Measurements from ENCODE around the gene ANKRD11.

Gene ANKRD11

GRCh38 chr16:89413811-89414585 is 76.4 kb downstream of the ANKRD11 start:
- H3K4ac ChIP-seq (ENCODE audit: low read depth in 1 of 2, low read length in 2 of 2): no peak overlapping the region
- no peak overlapping the region for H3K27ac ChIP-seq (ENCODE audit: low read length, poor library complexity, severe bottlenecking)
- no peak overlapping the region for H2AK5ac ChIP-seq (ENCODE audit: low read length, severe bottlenecking)
- H2AFZ ChIP-seq (ENCODE audit: low read depth, low read length): no peak overlapping the region
- H2BK120ac ChIP-seq (ENCODE audit: low read depth, low read length): no peak overlapping the region
- H4K91ac ChIP-seq (ENCODE audit: low read length): no peak overlapping the region
- peak overlapping the region in 1 of 2 experiments; percentile 19 for H3K14ac ChIP-seq (ENCODE audit: low read length in 2 of 2)
- peaks cover 38% of the 10 kb centered on the region for H3K4me1 ChIP-seq (ENCODE audit: control insufficient read depth, insufficient read depth, low read depth, low read length)
- H3K27me3 ChIP-seq (ENCODE audit: control insufficient read depth in 1 of 2, insufficient read depth in 1 of 2, low read length in 2 of 2): no peaks in the 10 kb centered on the region
- H3K36me3 ChIP-seq (ENCODE audit: control insufficient read depth in 1 of 2, insufficient read depth in 2 of 2, low read depth in 1 of 2, low read length in 2 of 2): peaks cover 10 to 18% of the 10 kb centered on the region in 2 experiments
- H3K9ac ChIP-seq (ENCODE audit: low read length): no peak overlapping the region
- no peak overlapping the region for H3K4me2 ChIP-seq (ENCODE audit: low read length, poor library complexity, severe bottlenecking)
- peaks cover 5% of the 10 kb centered on the region for H3K79me1 ChIP-seq (replicated peaks; ENCODE audit: low read length, poor library complexity, severe bottlenecking)
- no peaks in the 10 kb centered on the region for H3K9me3 ChIP-seq (ENCODE audit: control insufficient read depth, low read length)
- WGBS: 79% methylated on average over 15 of the region's 20 CpGs
- no peak overlapping the region for H2BK12ac ChIP-seq (ENCODE audit: low read length in 2 of 2)
- peak overlapping the region in 1 of 2 experiments; percentile 11 for H3K23ac ChIP-seq (ENCODE audit: low read length in 2 of 2)
- H3K18ac ChIP-seq (ENCODE audit: low read depth in 1 of 2, low read length in 2 of 2): no peak overlapping the region
- no peak overlapping the region for H2BK15ac ChIP-seq (ENCODE audit: low read depth, poor library complexity, severe bottlenecking)
- H2BK5ac ChIP-seq (ENCODE audit: low read depth, low read length, poor library complexity, severe bottlenecking): no peak overlapping the region
- no peak overlapping the region for H3K4me3 ChIP-seq (ENCODE audit: insufficient read depth in 1 of 2, low read depth in 1 of 2, low read length in 2 of 2)
- DNase-seq: no peak
- H4K8ac ChIP-seq (ENCODE audit: low read length): peak overlapping the region; percentile 29

- H3K14ac ChIP-seq (ENCODE audit: low read length in 2 of 2): no peak overlapping the region
- no peak overlapping the region for H2AFZ ChIP-seq (ENCODE audit: low read depth, low read length)
- DNase-seq: peak; percentile 39
- H2BK5ac ChIP-seq (ENCODE audit: low read depth, low read length, poor library complexity, severe bottlenecking): no peak overlapping the region
- H2BK12ac ChIP-seq (ENCODE audit: low read length in 2 of 2): no peak overlapping the region
- H3K4ac ChIP-seq (ENCODE audit: low read depth in 1 of 2, low read length in 2 of 2): no peak overlapping the region
- H3K18ac ChIP-seq (ENCODE audit: low read depth in 1 of 2, low read length in 2 of 2): no peak overlapping the region
- peaks cover 10 to 14% of the 10 kb centered on the region in 2 experiments for H3K36me3 ChIP-seq (ENCODE audit: control insufficient read depth in 1 of 2, insufficient read depth in 2 of 2, low read depth in 1 of 2, low read length in 2 of 2)
- no peak overlapping the region for H3K4me3 ChIP-seq (ENCODE audit: insufficient read depth in 1 of 2, low read depth in 1 of 2, low read length in 2 of 2)
- H3K27ac ChIP-seq (ENCODE audit: low read length, poor library complexity, severe bottlenecking): no peak overlapping the region
- 33% methylated on average over 2 of the region's 4 CpGs for WGBS
- no peak overlapping the region for H4K91ac ChIP-seq (ENCODE audit: low read length)
- H3K4me2 ChIP-seq (ENCODE audit: low read length, poor library complexity, severe bottlenecking): no peak overlapping the region
- H3K79me1 ChIP-seq (replicated peaks; ENCODE audit: low read length, poor library complexity, severe bottlenecking): peaks cover 6% of the 10 kb centered on the region
- no peak overlapping the region for H3K23ac ChIP-seq (ENCODE audit: low read length in 2 of 2)
- H3K9ac ChIP-seq (ENCODE audit: low read length): peak overlapping the region; percentile 26
- H3K4me1 ChIP-seq (ENCODE audit: control insufficient read depth, insufficient read depth, low read depth, low read length): peaks cover 47% of the 10 kb centered on the region
- no peaks in the 10 kb centered on the region for H3K9me3 ChIP-seq (ENCODE audit: control insufficient read depth, low read length)
- H2AK5ac ChIP-seq (ENCODE audit: low read length, severe bottlenecking): no peak overlapping the region
- H2BK15ac ChIP-seq (ENCODE audit: low read depth, poor library complexity, severe bottlenecking): no peak overlapping the region
- H2BK120ac ChIP-seq (ENCODE audit: low read depth, low read length): no peak overlapping the region
- H4K8ac ChIP-seq (ENCODE audit: low read length): no peak overlapping the region
- no peaks in the 10 kb centered on the region for H3K27me3 ChIP-seq (ENCODE audit: control insufficient read depth in 1 of 2, insufficient read depth in 1 of 2, low read length in 2 of 2)
Measured at GRCh38 chr16:89412811-89413210, 77.5 kb downstream of the ANKRD11 start.

GRCh38 chr16:89411335-89411850 is 79.0 kb downstream of the ANKRD11 start:
- H2BK12ac ChIP-seq (ENCODE audit: low read length in 2 of 2): no peak overlapping the region
- no peak overlapping the region for H2AK5ac ChIP-seq (ENCODE audit: low read length, severe bottlenecking)
- H3K4me2 ChIP-seq (ENCODE audit: low read length, poor library complexity, severe bottlenecking): no peak overlapping the region
- H4K91ac ChIP-seq (ENCODE audit: low read length): no peak overlapping the region
- no peak overlapping the region for H2BK120ac ChIP-seq (ENCODE audit: low read depth, low read length)
- no peak overlapping the region for H3K14ac ChIP-seq (ENCODE audit: low read length in 2 of 2)
- peaks cover 4% of the 10 kb centered on the region for H3K79me1 ChIP-seq (replicated peaks; ENCODE audit: low read length, poor library complexity, severe bottlenecking)
- H3K9me3 ChIP-seq (ENCODE audit: control insufficient read depth, low read length): no peaks in the 10 kb centered on the region
- H3K23ac ChIP-seq (ENCODE audit: low read length in 2 of 2): no peak overlapping the region
- WGBS: 82% methylated on average over 8 of the region's 10 CpGs
- no peak overlapping the region for H2BK5ac ChIP-seq (ENCODE audit: low read depth, low read length, poor library complexity, severe bottlenecking)
- no peak overlapping the region for H2AFZ ChIP-seq (ENCODE audit: low read depth, low read length)
- peak overlapping the region; percentile 26 for H3K27ac ChIP-seq (ENCODE audit: low read length, poor library complexity, severe bottlenecking)
- H3K4me3 ChIP-seq (ENCODE audit: insufficient read depth in 1 of 2, low read depth in 1 of 2, low read length in 2 of 2): no peak overlapping the region
- no peak overlapping the region for H2BK15ac ChIP-seq (ENCODE audit: low read depth, poor library complexity, severe bottlenecking)
- no peak overlapping the region for H4K8ac ChIP-seq (ENCODE audit: low read length)
- H3K18ac ChIP-seq (ENCODE audit: low read depth in 1 of 2, low read length in 2 of 2): no peak overlapping the region
- peaks cover 53% of the 10 kb centered on the region for H3K4me1 ChIP-seq (ENCODE audit: control insufficient read depth, insufficient read depth, low read depth, low read length)
- peak overlapping the region; percentile 24 for H3K9ac ChIP-seq (ENCODE audit: low read length)
- H3K4ac ChIP-seq (ENCODE audit: low read depth in 1 of 2, low read length in 2 of 2): no peak overlapping the region
- no peaks in the 10 kb centered on the region for H3K27me3 ChIP-seq (ENCODE audit: control insufficient read depth in 1 of 2, insufficient read depth in 1 of 2, low read length in 2 of 2)
- DNase-seq: no peak
- peaks cover 4 to 7% of the 10 kb centered on the region in 2 experiments for H3K36me3 ChIP-seq (ENCODE audit: control insufficient read depth in 1 of 2, insufficient read depth in 2 of 2, low read depth in 1 of 2, low read length in 2 of 2)

- no peak overlapping the region for H2BK120ac ChIP-seq (ENCODE audit: low read depth, low read length)
- peaks cover 53% of the 10 kb centered on the region for H3K4me1 ChIP-seq (ENCODE audit: control insufficient read depth, insufficient read depth, low read depth, low read length)
- no peak overlapping the region for H3K4me3 ChIP-seq (ENCODE audit: insufficient read depth in 1 of 2, low read depth in 1 of 2, low read length in 2 of 2)
- H3K79me1 ChIP-seq (replicated peaks; ENCODE audit: low read length, poor library complexity, severe bottlenecking): peaks cover 4% of the 10 kb centered on the region
- peak; percentile 53 for DNase-seq
- peaks cover 1 to 11% of the 10 kb centered on the region in 2 experiments for H3K36me3 ChIP-seq (ENCODE audit: control insufficient read depth in 1 of 2, insufficient read depth in 2 of 2, low read depth in 1 of 2, low read length in 2 of 2)
- H2AK5ac ChIP-seq (ENCODE audit: low read length, severe bottlenecking): no peak overlapping the region
- H3K14ac ChIP-seq (ENCODE audit: low read length in 2 of 2): peak overlapping the region in 1 of 2 experiments; percentile 44
- H2BK15ac ChIP-seq (ENCODE audit: low read depth, poor library complexity, severe bottlenecking): peak overlapping the region; percentile 48
- peak overlapping the region; percentile 26 for H3K4me2 ChIP-seq (ENCODE audit: low read length, poor library complexity, severe bottlenecking)
- H4K91ac ChIP-seq (ENCODE audit: low read length): peak overlapping the region; percentile 56
- peak overlapping the region in 1 of 2 experiments; percentile 1 for H3K18ac ChIP-seq (ENCODE audit: low read depth in 1 of 2, low read length in 2 of 2)
- no peak overlapping the region for H3K4ac ChIP-seq (ENCODE audit: low read depth in 1 of 2, low read length in 2 of 2)
- WGBS: 93% methylated on average over 11 of the region's 11 CpGs
- H2AFZ ChIP-seq (ENCODE audit: low read depth, low read length): no peak overlapping the region
- no peak overlapping the region for H2BK12ac ChIP-seq (ENCODE audit: low read length in 2 of 2)
- no peak overlapping the region for H2BK5ac ChIP-seq (ENCODE audit: low read depth, low read length, poor library complexity, severe bottlenecking)
- peak overlapping the region in 1 of 2 experiments; percentile 44 for H3K23ac ChIP-seq (ENCODE audit: low read length in 2 of 2)
- no peak overlapping the region for H4K8ac ChIP-seq (ENCODE audit: low read length)
- H3K27ac ChIP-seq (ENCODE audit: low read length, poor library complexity, severe bottlenecking): peak overlapping the region; percentile 26
- H3K27me3 ChIP-seq (ENCODE audit: control insufficient read depth in 1 of 2, insufficient read depth in 1 of 2, low read length in 2 of 2): no peaks in the 10 kb centered on the region
- H3K9me3 ChIP-seq (ENCODE audit: control insufficient read depth, low read length): no peaks in the 10 kb centered on the region
- H3K9ac ChIP-seq (ENCODE audit: low read length): peak overlapping the region; percentile 24
Measured at GRCh38 chr16:89410794-89411309, 79.5 kb downstream of the ANKRD11 start.

Data from mesenchymal stem cell (in vitro differentiated cells and primary cell).